ENCODE data around the gene RAB43.
A peak's percentile ranks its signal among the peaks of the same experiment; 100 is the strongest.
"Not testable (repeated sequence)": the region's sequence is repeated elsewhere in the genome, so short reads cannot be mapped to it uniquely, and the experiment has no call there.

RAB43 gene

DNA sequence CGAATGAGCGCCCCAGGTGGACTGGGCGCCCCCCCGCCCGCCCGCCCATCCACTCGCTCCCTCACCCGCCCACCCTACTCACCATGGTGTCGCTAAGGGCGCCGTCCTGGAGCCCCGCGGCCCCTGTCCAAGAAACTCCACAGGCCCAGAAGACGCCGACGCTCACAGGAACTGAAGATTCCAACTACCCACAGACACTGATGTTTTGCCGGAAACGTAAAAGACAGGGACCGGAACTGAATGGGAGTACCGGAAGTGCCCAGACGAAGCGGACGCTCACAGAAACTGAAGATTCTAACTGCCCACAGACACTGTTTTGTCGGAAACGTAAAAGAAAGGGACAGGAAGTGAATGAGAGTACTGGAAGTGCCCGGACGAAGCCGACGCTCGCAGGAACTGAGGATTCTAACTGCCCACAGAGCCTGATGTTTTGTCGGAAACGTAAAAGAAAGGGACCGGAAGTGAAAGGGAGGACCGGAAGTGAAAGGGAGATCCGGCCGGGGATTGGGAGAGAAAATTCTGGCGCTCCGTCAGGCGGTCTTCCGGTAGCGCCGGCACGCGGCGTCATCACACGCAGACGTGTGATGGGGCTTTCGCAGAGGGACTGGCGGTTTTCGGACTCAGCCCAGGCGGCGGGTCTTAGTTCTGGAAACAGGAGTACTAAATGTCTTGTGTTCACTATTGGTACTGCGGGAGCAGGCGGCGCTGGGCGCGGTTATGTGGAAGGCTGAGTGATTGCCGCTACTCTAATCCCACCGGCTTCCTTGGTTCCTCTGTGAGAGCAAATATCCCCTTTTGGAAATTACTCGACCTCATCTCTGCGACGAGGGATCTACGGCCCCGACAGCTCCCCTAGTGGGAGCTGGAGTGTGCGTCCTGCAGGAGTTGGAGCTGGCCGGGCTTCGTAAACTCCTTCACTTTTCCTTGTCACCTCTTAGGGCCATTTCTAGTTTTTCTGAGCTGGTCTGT is 39.6 kb upstream of the RAB43 start, which contains the start of gene ISY1:
Gene ISY1 (minus strand): TSS at position 173 of the 969 bp plus-strand sequence. CDS start 88 bp downstream, at position 85.
- POLR2A ChIA-PET, result interaction anchor here (0.5 to 1.5 kb wide), 6 partner anchors 14 to 157 kb away, joined by 3 read pairs; partner anchors contain the start of gene RAB43
- CTCF ChIA-PET, result interaction anchor here (1.0 to 3.9 kb wide), 17 partner anchors 10 to 145 kb away, joined by 3 to 29 read pairs (median 5); partner anchors contain the start of genes COPG1 and RAB43
- TF ChIP-seq, protein P1, sequence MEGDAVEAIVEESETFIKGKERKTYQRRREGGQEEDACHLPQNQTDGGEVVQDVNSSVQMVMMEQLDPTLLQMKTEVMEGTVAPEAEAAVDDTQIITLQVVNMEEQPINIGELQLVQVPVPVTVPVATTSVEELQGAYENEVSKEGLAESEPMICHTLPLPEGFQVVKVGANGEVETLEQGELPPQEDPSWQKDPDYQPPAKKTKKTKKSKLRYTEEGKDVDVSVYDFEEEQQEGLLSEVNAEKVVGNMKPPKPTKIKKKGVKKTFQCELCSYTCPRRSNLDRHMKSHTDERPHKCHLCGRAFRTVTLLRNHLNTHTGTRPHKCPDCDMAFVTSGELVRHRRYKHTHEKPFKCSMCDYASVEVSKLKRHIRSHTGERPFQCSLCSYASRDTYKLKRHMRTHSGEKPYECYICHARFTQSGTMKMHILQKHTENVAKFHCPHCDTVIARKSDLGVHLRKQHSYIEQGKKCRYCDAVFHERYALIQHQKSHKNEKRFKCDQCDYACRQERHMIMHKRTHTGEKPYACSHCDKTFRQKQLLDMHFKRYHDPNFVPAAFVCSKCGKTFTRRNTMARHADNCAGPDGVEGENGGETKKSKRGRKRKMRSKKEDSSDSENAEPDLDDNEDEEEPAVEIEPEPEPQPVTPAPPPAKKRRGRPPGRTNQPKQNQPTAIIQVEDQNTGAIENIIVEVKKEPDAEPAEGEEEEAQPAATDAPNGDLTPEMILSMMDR (IDR thresholded peaks at IDR 0.05; ENCODE audit: control extremely low read depth, extremely low read depth, low read depth, missing control alignments), result peak; percentile 81
- DNase-seq (ENCODE audit: extremely low spot score), result peak; percentile 91

DNA sequence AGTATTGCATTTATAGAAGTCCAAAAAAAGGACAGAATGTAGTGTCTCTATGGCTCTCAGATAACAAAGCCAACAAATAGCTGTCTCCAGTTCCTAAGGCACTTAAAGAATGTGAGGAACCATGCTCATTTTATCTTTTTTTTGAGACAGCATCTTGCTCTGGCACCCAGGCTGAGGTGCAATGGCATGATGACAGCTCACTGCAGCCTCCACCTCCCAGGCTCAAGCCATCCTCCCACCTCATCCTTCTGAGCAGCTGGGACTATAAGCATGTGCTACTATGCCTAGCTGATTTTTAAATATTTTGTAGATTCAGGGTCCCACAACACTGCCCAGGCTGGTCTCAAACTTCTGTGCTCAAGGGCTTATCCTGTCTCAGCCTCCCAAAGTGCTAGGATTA is 23.2 kb upstream of the RAB43 start:
- CTCF ChIA-PET, result interaction anchor here (1.2 to 2.2 kb wide), 4 partner anchors 10 to 26 kb away, joined by 3 to 8 read pairs (median 4); partner anchors contain the start of gene RAB43
- no peak for DNase-seq (ENCODE audit: extremely low spot score)
- TF ChIP-seq, protein P1 (IDR thresholded peaks at IDR 0.05; ENCODE audit: control extremely low read depth, extremely low read depth, low read depth, missing control alignments), result no peak
- POLR2A ChIA-PET, result no interaction called here

DNA sequence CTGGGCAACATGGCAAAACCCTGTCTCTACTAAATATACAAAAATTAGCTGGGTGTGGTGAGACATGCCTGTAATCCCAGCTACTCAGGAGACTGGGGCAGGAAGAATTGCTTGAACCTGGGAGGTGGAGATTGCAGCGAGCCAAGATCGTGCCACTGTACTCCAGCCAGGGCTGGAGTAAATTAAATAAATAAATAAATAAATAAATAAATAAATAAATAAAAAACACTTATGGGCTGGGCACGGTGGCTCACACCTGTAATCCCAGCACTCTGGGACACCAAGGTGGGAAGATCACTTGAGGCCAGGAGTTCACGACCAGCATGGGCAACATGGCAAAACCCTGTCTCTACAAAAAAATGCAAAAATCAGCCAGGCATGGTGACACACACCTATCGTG is 19.4 kb upstream of the RAB43 start:
- DNase-seq (ENCODE audit: extremely low spot score); POLR2A ChIA-PET: not testable (repeated sequence)
- CTCF ChIA-PET, result interaction anchor here (1.5 kb wide), 1 partner anchor 16 kb away, joined by 4 read pairs; no protein-coding TSS in a partner anchor

DNA sequence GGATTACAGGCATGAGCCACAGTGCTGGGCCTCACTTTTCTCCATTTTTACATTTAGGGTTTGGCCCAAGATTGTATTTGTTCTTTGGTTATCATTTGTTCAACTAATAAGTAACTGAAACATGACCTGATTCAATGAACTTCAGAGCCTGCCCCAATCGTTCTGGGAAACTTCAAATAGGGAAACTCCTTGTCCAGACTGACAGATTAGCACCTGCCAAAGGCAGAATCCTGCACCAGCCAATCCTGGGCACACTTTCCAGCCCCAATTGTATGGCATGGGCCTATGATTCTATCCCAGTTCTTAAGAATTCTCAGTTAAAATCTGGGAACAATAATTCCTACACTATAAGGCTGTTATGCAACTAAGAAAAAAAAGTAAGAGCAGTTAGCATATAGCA is 18.3 kb upstream of the RAB43 start:
- TF ChIP-seq, protein P1 (IDR thresholded peaks at IDR 0.05; ENCODE audit: control extremely low read depth, extremely low read depth, low read depth, missing control alignments), result no peak
- POLR2A ChIA-PET, result interaction anchor here (0.6 kb wide), 1 partner anchor 23 kb away, joined by 3 read pairs; no protein-coding TSS in a partner anchor

DNA sequence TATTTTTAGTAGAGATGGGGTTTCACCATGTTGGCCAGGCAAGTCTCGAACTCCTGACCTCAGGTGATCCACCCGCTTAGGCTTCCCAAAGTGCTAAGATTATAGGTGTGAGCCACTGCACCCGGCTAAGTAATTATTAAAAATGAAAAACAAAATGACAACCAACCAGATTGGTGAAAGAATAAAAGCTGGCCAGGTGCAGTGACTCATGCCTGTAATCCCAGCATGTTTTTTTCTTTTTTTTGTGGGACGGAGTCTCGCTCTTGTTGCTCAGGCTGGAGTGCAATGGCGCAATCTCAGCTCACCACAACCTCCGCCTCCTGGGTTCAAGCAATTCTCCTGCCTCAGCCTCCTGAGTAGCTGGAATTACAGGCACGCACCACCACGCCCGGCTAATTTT is 14.7 kb upstream of the RAB43 start:
- CTCF ChIA-PET, result interaction anchor here (0.6 kb wide), 1 partner anchor 13 kb away, joined by 3 read pairs; no protein-coding TSS in a partner anchor
- DNase-seq (ENCODE audit: extremely low spot score); POLR2A ChIA-PET: not testable (repeated sequence)

More for the DNA sequence above, 18.3 kb upstream of the RAB43 start:
- CTCF ChIA-PET, result interaction anchor here (1.5 kb wide), 1 partner anchor 15 kb away, joined by 4 read pairs; no protein-coding TSS in a partner anchor
- no peak for DNase-seq (ENCODE audit: extremely low spot score)

DNA sequence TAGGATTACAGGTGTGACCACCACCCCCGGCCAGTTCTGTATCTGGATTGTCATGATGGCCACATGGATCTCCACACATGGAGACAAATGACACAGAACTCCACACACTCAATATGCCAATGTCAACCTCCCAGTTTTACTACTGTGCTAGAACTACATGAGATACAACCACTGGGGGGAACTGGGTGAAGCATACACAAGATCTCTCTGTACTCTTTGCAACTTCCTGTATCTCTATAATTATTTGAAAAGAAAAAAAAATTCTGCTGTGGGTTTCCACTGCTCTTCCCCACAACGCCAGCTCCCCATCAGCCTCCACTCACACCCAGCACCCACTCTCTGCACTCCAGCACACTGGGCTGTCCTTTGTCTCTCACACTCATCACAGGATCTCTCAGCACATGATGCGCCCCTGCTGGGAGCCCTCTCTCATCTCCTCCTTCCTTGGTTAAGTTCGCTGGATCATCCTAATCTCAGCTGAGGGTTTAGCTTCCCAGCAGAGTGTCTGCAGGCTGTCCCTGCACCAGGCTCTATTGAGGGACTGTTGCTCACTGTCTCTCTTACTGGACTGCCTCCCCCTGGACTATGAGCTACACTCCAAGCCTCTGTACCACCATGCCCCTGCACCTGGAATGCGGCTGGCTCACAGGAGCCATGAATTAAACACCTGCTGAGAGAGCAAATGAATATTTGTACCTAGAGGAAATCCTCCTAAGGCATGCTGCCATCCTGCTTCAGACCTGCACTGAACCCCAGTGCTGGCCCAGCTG is 10.7 kb upstream of the RAB43 start:
- CTCF ChIA-PET, result interaction anchor here (1.1 to 1.2 kb wide), 3 partner anchors 13 to 114 kb away, joined by 3 to 5 read pairs (median 3); no protein-coding TSS in a partner anchor
- TF ChIP-seq, protein P1 (IDR thresholded peaks at IDR 0.05; ENCODE audit: control extremely low read depth, extremely low read depth, low read depth, missing control alignments), result no peak
- POLR2A ChIA-PET, result interaction anchor here (0.6 kb wide), 1 partner anchor 146 kb away, joined by 7 read pairs; the partner anchor contains the start of gene HMCES
- no peak for DNase-seq (ENCODE audit: extremely low spot score)
